H9 (cell line): ENCODE data around the gene MYMX. TPM values are rescaled to one million over a fixed set of nuclear protein-coding genes. Genes with fewer than 3 reads are reported as not detected.

Source experiments
- DNase-seq: peaks from one replicate; pipeline ENCODE4 v3.0.0-alpha.2; 2017
- H2AFZ ChIP-seq: one replicate; pipeline ENCODE4 v1.6.1; 2013; ENCODE audit warnings: mild to moderate bottlenecking, low read length, control low read depth, moderate library complexity
- H2AK5ac ChIP-seq: 2 replicates; pipeline ENCODE4 v1.6.1; 2013; ENCODE audit warnings: low read length, control low read depth, mixed read lengths; ENCODE audit not compliant: insufficient read length
- H2BK120ac ChIP-seq: one replicate; pipeline ENCODE4 v1.6.1; 2013; ENCODE audit warnings: low read depth, mild to moderate bottlenecking, low read length, control low read depth, inconsistent platforms; ENCODE audit not compliant: poor library complexity, severe bottlenecking
- H2BK12ac ChIP-seq: 2 replicates; pipeline ENCODE4 v1.6.1; 2013; ENCODE audit warnings: low read length, control low read depth, mixed read lengths, low read depth; ENCODE audit not compliant: insufficient read length
- H2BK15ac ChIP-seq: 2 replicates; pipeline ENCODE4 v1.6.1; 2013; ENCODE audit warnings: low read depth, low read length, control low read depth
- H2BK20ac ChIP-seq: one replicate; pipeline ENCODE4 v1.6.1; 2013; ENCODE audit warnings: low read depth, mild to moderate bottlenecking, low read length, control low read depth, inconsistent platforms; ENCODE audit not compliant: poor library complexity, severe bottlenecking
- H2BK5ac ChIP-seq: 2 replicates; pipeline ENCODE4 v1.6.1; 2013; ENCODE audit warnings: low read length, control low read depth, mixed read lengths; ENCODE audit not compliant: insufficient read length
- H3K14ac ChIP-seq: 2 replicates; pipeline ENCODE4 v1.6.1; 2013; ENCODE audit warnings: low read length, control low read depth; ENCODE audit not compliant: insufficient read depth
- H3K18ac ChIP-seq: 2 replicates; pipeline ENCODE4 v1.6.1; 2013; ENCODE audit warnings: low read depth, mild to moderate bottlenecking, mixed read lengths, low read length, control low read depth; ENCODE audit not compliant: insufficient read length
- H3K23ac ChIP-seq: 2 replicates; pipeline ENCODE4 v1.6.1; 2013; ENCODE audit warnings: low read length, control low read depth, mixed read lengths, low read depth; ENCODE audit not compliant: insufficient read length
- H3K23me2 ChIP-seq: 2 replicates; pipeline ENCODE4 v1.6.1; 2013; ENCODE audit warnings: low read depth, mild to moderate bottlenecking, mixed read lengths, low read length, control low read depth; ENCODE audit not compliant: insufficient read length, poor library complexity, severe bottlenecking
- H3K27ac ChIP-seq: 2 replicates; pipeline ENCODE4 v1.5.1; 2013; ENCODE audit warnings: low read length, control low read depth, mixed read lengths, low read depth; ENCODE audit not compliant: insufficient read length
- H3K27me3 ChIP-seq: 2 replicates; pipeline ENCODE4 v1.6.1; 2013; ENCODE audit warnings: low read length, control low read depth, inconsistent platforms; ENCODE audit not compliant: insufficient read depth
- H3K4ac ChIP-seq: 2 replicates; pipeline ENCODE4 v1.6.1; 2013; ENCODE audit warnings: low read depth, mild to moderate bottlenecking, control low read depth, inconsistent platforms, low read length, moderate library complexity
- H3K4me1 ChIP-seq: 2 replicates; pipeline ENCODE4 v1.6.1; 2013; ENCODE audit warnings: low read length, control low read depth, inconsistent platforms; ENCODE audit not compliant: insufficient read depth
- H3K4me2 ChIP-seq: 2 replicates; pipeline ENCODE4 v1.6.1; 2013; ENCODE audit warnings: low read length, control low read depth, mixed read lengths; ENCODE audit not compliant: insufficient read length, insufficient read depth
- H3K56ac ChIP-seq: 2 replicates; pipeline ENCODE4 v1.6.1; 2013; ENCODE audit warnings: low read depth, mild to moderate bottlenecking, mixed read lengths, low read length, control low read depth; ENCODE audit not compliant: insufficient read length
- H3K79me1 ChIP-seq: 2 replicates; pipeline ENCODE4 v1.6.1; 2013; ENCODE audit warnings: low read depth, mild to moderate bottlenecking, moderate library complexity, low read length, control low read depth, inconsistent platforms; ENCODE audit not compliant: insufficient read depth, poor library complexity, severe bottlenecking
- H3K79me2 ChIP-seq: 2 replicates; pipeline ENCODE4 v1.6.1; 2013; ENCODE audit warnings: low read length, control low read depth, inconsistent platforms; ENCODE audit not compliant: insufficient read depth
- H3K9ac ChIP-seq: 2 replicates; pipeline ENCODE4 v1.6.1; 2013; ENCODE audit warnings: low read length, control low read depth, mixed read lengths; ENCODE audit not compliant: insufficient read length; ENCODE audit errors: extremely low read depth
- H3K9me3 ChIP-seq: one replicate; pipeline ENCODE4 v1.6.1; 2013; ENCODE audit warnings: low read depth, low read length, inconsistent platforms; ENCODE audit not compliant: control insufficient read depth
- H3T11ph ChIP-seq: one replicate; pipeline ENCODE4 v1.6.1; 2013; ENCODE audit warnings: mild to moderate bottlenecking, low read length, control low read depth, inconsistent platforms
- H4K20me1 ChIP-seq: one replicate; pipeline ENCODE4 v1.6.1; 2013; ENCODE audit not compliant: control insufficient read depth, insufficient read length, insufficient read depth
- H4K5ac ChIP-seq: 2 replicates; pipeline ENCODE4 v1.6.1; 2013; ENCODE audit warnings: low read depth, mild to moderate bottlenecking, mixed read lengths, low read length, control low read depth; ENCODE audit not compliant: insufficient read length
- H4K8ac ChIP-seq: replicated peaks from 2 replicates; pipeline ENCODE4 v1.6.1; 2013; ENCODE audit warnings: low read length, control low read depth, mixed read lengths, low read depth; ENCODE audit not compliant: insufficient read length
- H4K91ac ChIP-seq: 2 replicates; pipeline ENCODE4 v1.6.1; 2013; ENCODE audit warnings: low read depth, mild to moderate bottlenecking, moderate library complexity, mixed read lengths, low read length, control low read depth; ENCODE audit not compliant: insufficient read length
- H3K27ac Mint-ChIP-seq, 3 experiments: 2 replicates in 2 of 3; 3 replicates in 1 of 3; pipeline ENCODE4 v1.8.0; 2020 to 2021; ENCODE audit warnings: mixed read lengths in 3 of 3, mild to moderate bottlenecking in 1 of 3, moderate library complexity in 1 of 3
- H3K27me3 Mint-ChIP-seq: 2 replicates; pipeline ENCODE4 v1.8.0; 2021; ENCODE audit warnings: low read depth, mild to moderate bottlenecking, moderate library complexity, mixed read lengths
- H3K36me3 Mint-ChIP-seq, 3 experiments: 2 replicates in 2 of 3; 3 replicates in 1 of 3; pipeline ENCODE4 v1.8.0; 2020 to 2021; ENCODE audit warnings: low read depth in 3 of 3, mixed read lengths in 3 of 3; ENCODE audit not compliant: insufficient read depth in 1 of 3
- H3K4me1 Mint-ChIP-seq, 2 experiments: 2 replicates each; pipeline ENCODE4 v1.8.0; 2020; ENCODE audit warnings: mixed read lengths in 2 of 2
- H3K4me3 Mint-ChIP-seq, 2 experiments: 2 replicates in 1 of 2; 3 replicates in 1 of 2; pipeline ENCODE4 v1.8.0; 2020 to 2021; ENCODE audit warnings: mild to moderate bottlenecking in 2 of 2, mixed read lengths in 2 of 2, moderate library complexity in 1 of 2
- H3K9me3 Mint-ChIP-seq, 2 experiments: 2 replicates in 1 of 2; 3 replicates in 1 of 2; pipeline ENCODE4 v1.8.0; 2020; ENCODE audit warnings: mild to moderate bottlenecking in 2 of 2, mixed read lengths in 2 of 2, moderate library complexity in 1 of 2
- CTCF ChIP-seq: fragments of 200-600 bp; sonication (generic); conservative IDR thresholded peaks from 3 replicates; pipeline ENCODE4 v1.8.0; 2021; ENCODE audit warnings: antibody characterized with exemption, mild to moderate bottlenecking
- WGBS: extraction: QIAGEN DNeasy Blood & Tissue Kit; methylation state at CpG from one replicate; pipeline ENCODE4 v1.1.7; 2013; ENCODE audit warnings: missing lambda C conversion rate, low lambda C conversion rate, mixed read lengths; ENCODE audit not compliant: insufficient read length; ENCODE audit errors: extremely low coverage; 5-methylcytosine and 5-hydroxymethylcytosine counted together
- total RNA-seq: library from RNA; stranded (reverse); gene quantifications from 2 replicates; pipeline ENCODE4 v1.2.1, GENCODE V29; 2021

MYMX gene
- total RNA-seq, 1 experiment from 2014 or later: 1.1 TPM

- Histone ChIP-seq H2AK5ac (no peak overlapping the region), H4K8ac (no peak overlapping the region), H2BK120ac (no peak overlapping the region), H3K79me2 (no peaks in the 10 kb centered on the region), H3K79me1 (no peaks in the 10 kb centered on the region), H3K9ac (no peak overlapping the region), H4K91ac (no peak overlapping the region), H3K9me3 (no peaks in the 10 kb centered on the region), H3K18ac (no peak overlapping the region), H3K4me2 (no peak overlapping the region), H2BK15ac (no peak overlapping the region), H3K23ac (no peak overlapping the region), H3K14ac (no peak overlapping the region), H3K4me1 (peaks cover 2% of the 10 kb centered on the region; the same call in 1 of the 2 replicates), H3K56ac (no peak overlapping the region), H3K27ac (no peak overlapping the region), H4K20me1 (peaks cover 3% of the 10 kb centered on the region), H2BK5ac (no peak overlapping the region), H3K4ac (no peak overlapping the region), H2AFZ (no peak overlapping the region), H3T11ph (no peak overlapping the region), H2BK20ac (no peak overlapping the region), H2BK12ac (no peak overlapping the region), H3K27me3 (no peaks in the 10 kb centered on the region), H4K5ac (no peak overlapping the region), H3K23me2 (no peaks in the 10 kb centered on the region)
- Mint-ChIP-seq H3K4me1 (peaks cover 10 to 19% of the 10 kb centered on the region in 2 experiments), H3K27me3 (peaks cover 4% of the 10 kb centered on the region), H3K9me3 (no peaks in the 10 kb centered on the region), H3K36me3 (no peaks in the 10 kb centered on the region; a peak in 1 of 7 replicates), H3K27ac (no peak overlapping the region), H3K4me3 (no peak overlapping the region; a peak in 1 of 5 replicates)
- TF ChIP-seq CTCF: peak; percentile 93
- DNase-seq: peak; percentile 74
- WGBS: no CpG with 5 or more reads among the region's 15 CpGs
These were observed 43.8 kb upstream of the MYMX start for GRCh38 chr6:44172731-44173500.
